Measurements from ENCODE around the gene LPP.
"Not testable (repeated sequence)": the region's sequence is repeated elsewhere in the genome, so short reads cannot be mapped to it uniquely, and the experiment has no call there.

The LPP gene

DNA sequence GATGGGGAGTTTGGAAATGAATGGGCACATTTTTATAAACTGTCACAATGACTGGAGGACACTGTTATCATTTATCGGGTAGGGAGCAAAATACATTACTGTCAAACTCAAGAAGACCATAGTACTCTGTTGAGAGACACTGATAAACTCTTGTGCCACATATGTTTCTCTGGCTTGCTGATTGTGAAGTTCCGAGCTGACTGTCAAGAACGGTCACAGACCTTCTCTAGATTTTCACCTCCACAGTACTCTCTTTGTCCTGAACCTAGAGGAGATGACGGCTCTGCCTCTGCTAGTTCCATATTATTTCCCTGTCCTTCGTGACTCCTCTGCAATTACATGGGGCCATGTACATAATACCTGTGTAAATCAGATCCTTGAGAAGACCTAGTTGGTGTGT is 451.9 kb downstream of the LPP start:
- Histone ChIP-seq H3K9ac (ENCODE audit: low read length) (no peak overlapping the region), H3K4me1 (ENCODE audit: control insufficient read depth, low read depth, low read length) (no peaks in the 10 kb centered on the region), H3K27me3 (ENCODE audit: control insufficient read depth, insufficient read depth, low read length) (no peaks in the 10 kb centered on the region), H3K9me3 (ENCODE audit: control insufficient read depth, low read depth, low read length) (no peaks in the 10 kb centered on the region), H3K4me3 (ENCODE audit: low read length) (no peak overlapping the region), H3K27ac (ENCODE audit: low read length) (no peak overlapping the region), H3K36me3 (ENCODE audit: control insufficient read depth, low read depth, low read length) (peaks cover 9% of the 10 kb centered on the region)

DNA sequence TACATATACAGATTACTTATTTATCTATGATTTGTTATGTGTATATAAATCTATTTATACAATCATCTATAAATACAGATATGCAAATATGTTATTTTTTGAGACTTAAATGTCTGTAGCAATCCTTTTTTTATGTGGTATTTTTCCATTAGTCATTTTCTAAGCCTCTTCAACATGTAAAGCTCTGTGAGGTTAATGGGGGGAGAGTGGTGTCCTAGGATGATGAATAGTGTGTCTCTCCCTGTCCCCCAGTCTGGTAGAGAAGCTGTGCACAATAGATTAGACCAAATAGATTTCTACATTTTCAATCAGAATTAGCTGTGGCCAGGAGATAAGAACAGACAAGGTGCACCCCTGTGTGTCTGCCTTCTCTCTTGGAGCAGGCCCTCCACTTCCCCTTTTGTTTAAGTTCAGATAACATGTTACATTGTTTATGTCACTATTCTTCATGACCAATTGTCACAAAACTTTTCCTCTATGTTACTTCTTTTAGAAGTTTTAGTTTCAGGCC is 453.9 kb downstream of the LPP start:
- H3K36me3 ChIP-seq (ENCODE audit: control insufficient read depth, low read depth, low read length) = peaks cover 9% of the 10 kb centered on the region
- H3K9me3 ChIP-seq (ENCODE audit: control insufficient read depth, low read depth, low read length) = no peaks in the 10 kb centered on the region
- no peaks in the 10 kb centered on the region for H3K27me3 ChIP-seq (ENCODE audit: control insufficient read depth, insufficient read depth, low read length)
- H3K27ac ChIP-seq (ENCODE audit: low read length) = no peak overlapping the region
- no peak overlapping the region for H3K9ac ChIP-seq (ENCODE audit: low read length)
- no peak overlapping the region for H3K4me3 ChIP-seq (ENCODE audit: low read length)
- no peaks in the 10 kb centered on the region for H3K4me1 ChIP-seq (ENCODE audit: control insufficient read depth, low read depth, low read length)

DNA sequence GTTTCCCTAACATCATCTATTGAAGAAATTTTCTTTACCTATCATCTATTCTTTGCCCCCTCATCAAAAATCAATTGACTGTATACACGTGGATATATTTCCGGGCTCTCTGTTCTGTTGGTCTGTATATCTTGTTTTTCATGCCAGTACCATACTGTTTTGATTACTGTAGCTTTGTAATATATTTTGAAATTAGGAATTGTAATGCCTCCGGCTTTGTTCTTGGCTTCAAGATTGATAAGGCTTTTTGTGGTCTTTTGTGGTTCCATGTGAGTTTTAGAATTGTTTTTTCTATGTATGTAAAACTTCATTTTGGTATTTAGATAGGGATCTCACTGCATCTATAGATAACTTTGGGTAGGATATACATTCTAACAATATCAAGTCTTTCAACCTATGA is 454.4 kb downstream of the LPP start:
- H3K27me3 ChIP-seq (ENCODE audit: control insufficient read depth, insufficient read depth, low read length) = no peaks in the 10 kb centered on the region
- no peak overlapping the region for H3K4me3 ChIP-seq (ENCODE audit: low read length)
- no peaks in the 10 kb centered on the region for H3K9me3 ChIP-seq (ENCODE audit: control insufficient read depth, low read depth, low read length)
- H3K4me1 ChIP-seq (ENCODE audit: control insufficient read depth, low read depth, low read length) = no peaks in the 10 kb centered on the region
- H3K27ac ChIP-seq (ENCODE audit: low read length) = no peak overlapping the region
- peaks cover 9% of the 10 kb centered on the region for H3K36me3 ChIP-seq (ENCODE audit: control insufficient read depth, low read depth, low read length)
- no peak overlapping the region for H3K9ac ChIP-seq (ENCODE audit: low read length)

DNA sequence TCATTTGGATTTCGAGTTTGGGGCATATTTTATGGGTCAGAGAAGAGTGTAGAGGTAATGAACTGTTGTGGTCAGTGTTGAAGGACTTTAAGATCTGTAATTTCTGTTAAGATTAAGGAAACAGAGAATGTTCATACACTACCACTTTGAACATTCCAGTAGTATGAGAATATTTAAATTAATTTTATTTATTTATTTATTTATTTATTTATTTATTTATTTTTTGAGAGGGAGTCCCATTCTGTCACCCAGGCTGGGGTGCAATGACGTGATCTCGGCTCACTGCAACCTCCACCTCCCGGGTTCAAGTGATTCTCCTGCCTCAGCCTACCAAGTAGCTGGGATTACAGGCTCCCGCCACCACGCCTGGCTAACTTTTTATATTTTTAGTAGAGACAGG is 459.8 kb downstream of the LPP start:
- H3K27ac ChIP-seq (ENCODE audit: low read length) = not testable (repeated sequence)

DNA sequence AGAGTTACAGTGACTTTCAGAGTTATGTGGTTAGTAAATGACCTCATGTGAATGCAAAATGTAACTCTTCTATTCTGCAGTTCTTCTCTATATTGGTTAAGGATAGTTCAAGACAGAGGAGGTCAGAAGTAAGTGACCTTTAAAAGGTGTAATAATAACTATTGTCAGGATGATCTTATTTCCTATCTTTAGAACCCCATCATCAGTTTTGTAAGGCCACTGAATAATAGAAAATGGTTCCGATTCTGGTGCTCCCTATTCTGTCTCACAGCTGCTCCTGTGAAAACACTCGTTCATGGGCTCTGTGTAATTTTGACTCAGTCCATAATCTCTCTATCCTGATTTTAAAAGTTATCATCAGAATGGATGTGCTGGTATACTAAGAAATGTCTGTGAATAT is 463.3 kb downstream of the LPP start:
- H3K4me3 ChIP-seq (ENCODE audit: low read length) = no peak overlapping the region
- no peaks in the 10 kb centered on the region for H3K36me3 ChIP-seq (ENCODE audit: control insufficient read depth, low read depth, low read length)
- H3K9me3 ChIP-seq (ENCODE audit: control insufficient read depth, low read depth, low read length) = no peaks in the 10 kb centered on the region
- H3K9ac ChIP-seq (ENCODE audit: low read length) = no peak overlapping the region
- H3K4me1 ChIP-seq (ENCODE audit: control insufficient read depth, low read depth, low read length) = no peaks in the 10 kb centered on the region
- no peak overlapping the region for H3K27ac ChIP-seq (ENCODE audit: low read length)
- H3K27me3 ChIP-seq (ENCODE audit: control insufficient read depth, insufficient read depth, low read length) = no peaks in the 10 kb centered on the region

More for the DNA sequence above, 459.8 kb downstream of the LPP start:
- H3K4me3 ChIP-seq (ENCODE audit: low read length); H3K36me3 ChIP-seq (ENCODE audit: control insufficient read depth, low read depth, low read length); H3K9ac ChIP-seq (ENCODE audit: low read length); H3K4me1 ChIP-seq (ENCODE audit: control insufficient read depth, low read depth, low read length); H3K9me3 ChIP-seq (ENCODE audit: control insufficient read depth, low read depth, low read length); H3K27me3 ChIP-seq (ENCODE audit: control insufficient read depth, insufficient read depth, low read length): not testable (repeated sequence)

DNA sequence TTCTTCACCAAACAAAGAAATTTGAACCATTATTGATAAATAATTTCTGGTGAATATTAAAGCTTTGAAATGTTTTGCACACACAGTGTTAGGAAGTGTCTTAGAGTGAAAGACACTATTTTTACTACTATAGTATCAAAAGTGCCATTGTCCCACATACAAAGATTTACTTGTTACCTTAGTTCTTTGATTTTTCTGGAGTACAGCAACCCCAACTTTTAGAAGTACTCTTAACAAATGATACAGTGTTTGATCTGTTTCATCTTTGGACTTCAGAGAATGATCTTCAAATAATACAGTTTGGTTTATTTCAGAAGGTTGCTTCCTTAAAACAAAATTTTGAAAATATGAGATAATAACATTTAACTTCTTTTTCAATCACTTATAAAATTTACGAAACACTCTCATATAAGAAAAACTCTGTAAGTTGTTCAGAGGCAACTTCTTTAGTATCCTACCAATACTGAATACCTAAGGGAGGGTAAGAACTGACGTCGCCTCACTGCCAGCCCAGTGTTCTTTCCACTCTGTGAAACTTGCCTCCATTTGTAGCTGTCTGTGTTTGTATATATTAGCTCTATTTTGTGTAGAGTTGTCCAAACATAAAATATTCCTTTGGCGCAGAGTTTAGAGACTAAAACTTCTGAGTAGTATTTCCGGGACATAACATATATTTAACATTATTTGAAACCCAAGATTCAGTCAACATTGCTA is 464.2 kb downstream of the LPP start:
- Histone ChIP-seq H3K27ac (ENCODE audit: low read length) (no peak overlapping the region), H3K4me3 (ENCODE audit: low read length) (no peak overlapping the region), H3K27me3 (ENCODE audit: control insufficient read depth, insufficient read depth, low read length) (no peaks in the 10 kb centered on the region), H3K4me1 (ENCODE audit: control insufficient read depth, low read depth, low read length) (no peaks in the 10 kb centered on the region), H3K9ac (ENCODE audit: low read length) (no peak overlapping the region), H3K9me3 (ENCODE audit: control insufficient read depth, low read depth, low read length) (no peaks in the 10 kb centered on the region), H3K36me3 (ENCODE audit: control insufficient read depth, low read depth, low read length) (no peaks in the 10 kb centered on the region)

DNA sequence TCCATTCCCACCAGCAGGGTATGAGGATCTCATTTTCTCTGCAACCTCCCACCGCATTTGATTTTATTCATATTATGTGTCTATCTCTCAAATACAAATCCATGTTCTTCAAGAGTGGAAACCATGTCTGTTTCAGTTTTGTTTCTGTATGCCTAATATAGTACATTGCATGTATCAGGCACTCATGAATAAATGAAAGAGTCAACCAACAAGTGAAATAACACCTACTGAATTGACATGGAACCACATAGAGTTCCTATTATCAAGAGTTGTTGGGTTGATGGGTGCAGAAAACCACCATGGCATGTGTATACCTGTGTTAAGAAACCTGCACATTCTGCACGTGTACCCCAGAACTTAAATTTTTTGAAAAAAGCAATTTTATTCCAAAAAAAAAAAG is 466.8 kb downstream of the LPP start:
- no peaks in the 10 kb centered on the region for H3K36me3 ChIP-seq (ENCODE audit: control insufficient read depth, low read depth, low read length)
- no peaks in the 10 kb centered on the region for H3K27me3 ChIP-seq (ENCODE audit: control insufficient read depth, insufficient read depth, low read length)
- H3K4me3 ChIP-seq (ENCODE audit: low read length) = no peak overlapping the region
- no peak overlapping the region for H3K9ac ChIP-seq (ENCODE audit: low read length)
- no peaks in the 10 kb centered on the region for H3K9me3 ChIP-seq (ENCODE audit: control insufficient read depth, low read depth, low read length)
- no peaks in the 10 kb centered on the region for H3K4me1 ChIP-seq (ENCODE audit: control insufficient read depth, low read depth, low read length)
- H3K27ac ChIP-seq (ENCODE audit: low read length) = no peak overlapping the region

DNA sequence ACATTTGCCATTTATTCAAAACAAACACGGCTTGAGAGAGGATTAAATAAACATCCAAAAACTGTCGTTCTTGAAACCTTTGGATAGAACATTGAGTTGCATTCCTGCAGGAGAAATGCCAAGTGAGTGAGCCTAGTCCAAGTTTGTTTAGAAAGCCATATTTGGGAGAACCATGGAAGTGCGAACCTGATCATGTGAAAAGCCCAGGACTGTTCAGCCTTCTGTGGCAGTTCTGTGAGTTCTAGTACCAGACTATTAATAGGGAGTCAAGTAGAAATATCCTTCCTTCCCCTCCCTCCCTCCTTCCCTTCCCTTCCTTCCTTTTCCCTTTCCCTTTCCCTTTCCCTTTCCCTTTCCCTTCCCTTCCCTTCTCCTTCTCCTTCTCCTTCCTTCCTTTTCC is 470.4 kb downstream of the LPP start:
- H3K36me3 ChIP-seq (ENCODE audit: control insufficient read depth, low read depth, low read length) = no peaks in the 10 kb centered on the region
- no peak overlapping the region for H3K9ac ChIP-seq (ENCODE audit: low read length)
- no peaks in the 10 kb centered on the region for H3K27me3 ChIP-seq (ENCODE audit: control insufficient read depth, insufficient read depth, low read length)
- no peaks in the 10 kb centered on the region for H3K9me3 ChIP-seq (ENCODE audit: control insufficient read depth, low read depth, low read length)
- H3K4me1 ChIP-seq (ENCODE audit: control insufficient read depth, low read depth, low read length) = no peaks in the 10 kb centered on the region
- H3K4me3 ChIP-seq (ENCODE audit: low read length) = no peak overlapping the region
- no peak overlapping the region for H3K27ac ChIP-seq (ENCODE audit: low read length)

DNA sequence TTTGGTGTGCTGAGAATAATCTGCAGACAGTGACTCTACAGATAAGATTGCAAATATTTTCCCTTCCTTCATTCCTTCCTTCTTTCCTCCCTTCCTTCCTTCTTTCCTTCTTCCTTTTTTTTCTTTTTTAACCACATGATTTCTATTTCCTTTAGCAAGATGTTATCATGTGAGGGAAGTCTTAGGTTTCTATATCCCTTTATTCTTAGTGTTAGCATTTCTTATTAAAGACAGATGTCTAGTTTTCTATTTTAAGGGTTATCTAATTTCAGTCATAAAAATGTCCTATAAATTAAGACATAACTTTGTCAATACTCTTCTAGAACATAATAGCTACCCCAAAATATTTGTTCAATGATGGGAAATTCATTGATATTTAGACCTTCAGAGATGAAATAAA is 470.9 kb downstream of the LPP start:
- no peaks in the 10 kb centered on the region for H3K36me3 ChIP-seq (ENCODE audit: control insufficient read depth, low read depth, low read length)
- no peak overlapping the region for H3K9ac ChIP-seq (ENCODE audit: low read length)
- no peak overlapping the region for H3K4me3 ChIP-seq (ENCODE audit: low read length)
- H3K4me1 ChIP-seq (ENCODE audit: control insufficient read depth, low read depth, low read length) = no peaks in the 10 kb centered on the region
- H3K27me3 ChIP-seq (ENCODE audit: control insufficient read depth, insufficient read depth, low read length) = no peaks in the 10 kb centered on the region
- H3K27ac ChIP-seq (ENCODE audit: low read length) = no peak overlapping the region
- no peaks in the 10 kb centered on the region for H3K9me3 ChIP-seq (ENCODE audit: control insufficient read depth, low read depth, low read length)

DNA sequence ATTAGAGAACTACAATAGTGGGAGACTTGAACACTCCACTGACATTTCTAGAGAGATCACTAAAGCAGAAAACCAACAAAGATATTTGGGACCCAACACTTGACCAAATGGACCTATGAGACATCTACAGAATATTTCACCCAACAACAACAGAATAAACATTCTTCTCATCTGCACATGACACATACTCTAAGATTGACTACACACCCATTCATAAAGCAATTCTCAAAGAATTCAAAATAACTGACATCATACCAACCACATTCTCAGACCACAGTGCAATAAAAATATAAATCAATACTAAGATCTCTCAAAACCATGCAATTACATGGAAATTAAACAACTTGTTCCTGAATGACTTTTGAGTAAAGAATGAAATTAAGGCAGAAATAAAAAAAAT is 473.7 kb downstream of the LPP start:
- H3K27me3 ChIP-seq (ENCODE audit: control insufficient read depth, insufficient read depth, low read length) = no peaks in the 10 kb centered on the region
- H3K4me3 ChIP-seq (ENCODE audit: low read length) = no peak overlapping the region
- H3K36me3 ChIP-seq (ENCODE audit: control insufficient read depth, low read depth, low read length) = no peaks in the 10 kb centered on the region
- H3K27ac ChIP-seq (ENCODE audit: low read length) = no peak overlapping the region
- no peaks in the 10 kb centered on the region for H3K4me1 ChIP-seq (ENCODE audit: control insufficient read depth, low read depth, low read length)
- no peak overlapping the region for H3K9ac ChIP-seq (ENCODE audit: low read length)
- H3K9me3 ChIP-seq (ENCODE audit: control insufficient read depth, low read depth, low read length) = no peaks in the 10 kb centered on the region

DNA sequence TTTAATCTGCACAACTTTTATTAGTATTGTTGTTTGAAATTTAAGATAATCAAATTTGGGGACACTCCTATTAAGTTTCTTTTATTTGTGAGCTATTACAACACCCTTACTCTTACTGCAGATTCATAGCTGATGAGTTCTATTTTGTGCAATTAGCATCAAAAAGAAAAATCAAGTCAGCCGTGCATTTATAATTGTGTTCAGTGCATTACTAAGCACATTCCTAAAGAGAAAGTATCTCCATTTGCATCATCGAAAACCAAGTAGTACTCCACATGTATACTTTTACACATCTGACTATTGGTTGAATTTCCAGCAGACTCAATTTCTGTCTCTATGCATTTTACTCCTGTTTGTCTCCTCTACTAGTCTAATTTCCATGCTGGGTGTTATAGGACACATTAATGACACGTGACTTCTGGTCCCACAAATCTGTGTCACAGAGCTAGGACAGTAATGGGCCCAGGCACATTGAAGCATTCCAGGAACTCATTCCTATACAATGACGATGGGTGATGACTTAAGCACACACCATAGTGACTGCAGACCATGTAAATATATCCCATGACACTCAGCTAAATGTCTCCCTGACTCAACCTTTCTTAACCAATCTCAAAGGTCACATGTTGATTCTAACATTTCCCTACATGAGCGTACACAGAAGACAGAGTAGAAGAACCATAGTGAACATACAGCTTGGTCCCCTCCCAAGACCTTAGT is 477.5 kb downstream of the LPP start:
- H3K36me3 ChIP-seq (ENCODE audit: control insufficient read depth, low read depth, low read length) = no peaks in the 10 kb centered on the region
- no peaks in the 10 kb centered on the region for H3K27me3 ChIP-seq (ENCODE audit: control insufficient read depth, insufficient read depth, low read length)
- H3K9me3 ChIP-seq (ENCODE audit: control insufficient read depth, low read depth, low read length) = peaks cover 3% of the 10 kb centered on the region
- no peak overlapping the region for H3K4me3 ChIP-seq (ENCODE audit: low read length)
- no peak overlapping the region for H3K9ac ChIP-seq (ENCODE audit: low read length)
- no peaks in the 10 kb centered on the region for H3K4me1 ChIP-seq (ENCODE audit: control insufficient read depth, low read depth, low read length)
- H3K27ac ChIP-seq (ENCODE audit: low read length) = no peak overlapping the region

DNA sequence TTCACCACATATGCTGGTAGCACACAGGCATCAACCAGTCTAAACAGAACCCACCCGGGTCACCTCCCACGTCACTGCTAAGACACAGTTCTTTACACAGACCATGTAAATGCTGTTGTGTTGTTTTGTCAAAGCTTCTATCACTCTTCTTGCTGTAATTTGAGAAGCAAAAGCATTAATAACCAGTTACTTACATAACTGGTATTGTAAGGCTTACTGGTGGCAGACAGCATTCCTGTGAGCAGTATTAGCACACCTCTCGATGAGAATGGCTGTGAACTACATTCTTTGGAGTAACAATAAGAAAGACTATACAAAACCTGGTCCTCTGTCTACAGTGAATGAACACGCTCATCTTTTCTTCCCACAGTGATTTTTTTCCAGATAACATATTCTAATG is 479.2 kb downstream of the LPP start:
- H3K27me3 ChIP-seq (ENCODE audit: control insufficient read depth, insufficient read depth, low read length) = no peaks in the 10 kb centered on the region
- no peaks in the 10 kb centered on the region for H3K4me1 ChIP-seq (ENCODE audit: control insufficient read depth, low read depth, low read length)
- H3K36me3 ChIP-seq (ENCODE audit: control insufficient read depth, low read depth, low read length) = no peaks in the 10 kb centered on the region
- peaks cover 3% of the 10 kb centered on the region for H3K9me3 ChIP-seq (ENCODE audit: control insufficient read depth, low read depth, low read length)
- H3K27ac ChIP-seq (ENCODE audit: low read length) = no peak overlapping the region
- H3K4me3 ChIP-seq (ENCODE audit: low read length) = no peak overlapping the region
- H3K9ac ChIP-seq (ENCODE audit: low read length) = no peak overlapping the region

Measured in iPS-18a (cell line).